Left lung (tissue), 10 donors: ENCODE data around the gene SPTSSA. TPM values are rescaled to one million over a fixed set of nuclear protein-coding genes. Genes with fewer than 3 reads are reported as not detected.
"Not testable (repeated sequence)": the region's sequence is repeated elsewhere in the genome, so short reads cannot be mapped to it uniquely, and the experiment has no call there.

Source experiments
- ATAC-seq: fragments of 200-7000 bp; cut with Tn5 transposase; one replicate; pipeline ENCODE4 v1.9.1; 2020; ENCODE audit warnings: moderate library complexity
- DNase-seq, 4 donors: peaks; one replicate each; pipeline ENCODE4 v3.0.0-alpha.2; 2013 to 2020
- H3K27ac ChIP-seq, 2 donors: fragments of 200-600 bp; sonication (generic) in 1 of 2; one replicate each; pipeline versions ENCODE4 v1.5.0 to v1.8.0; 2020 to 2021
- H3K27me3 ChIP-seq, 2 donors: fragments of 200-600 bp; sonication (generic) in 1 of 2; one replicate each; pipeline versions ENCODE4 v1.5.0 to v1.8.0; 2020 to 2021
- H3K36me3 ChIP-seq, 2 donors: fragments of 200-600 bp; sonication (generic) in 1 of 2; one replicate each; pipeline versions ENCODE4 v1.5.0 to v1.8.0; 2020 to 2021
- H3K4me1 ChIP-seq, 2 donors: fragments of 200-600 bp; one replicate each; pipeline ENCODE4 v1.8.0; 2021
- H3K4me3 ChIP-seq, 2 donors: fragments of 200-600 bp; sonication (generic) in 1 of 2; one replicate each; pipeline versions ENCODE4 v1.5.0 to v1.8.0; 2020 to 2021; ENCODE audit warnings: mild to moderate bottlenecking in 1 of 2
- H3K9me3 ChIP-seq, 2 donors: fragments of 200-600 bp; sonication (generic) in 1 of 2; one replicate each; pipeline versions ENCODE4 v1.5.0 to v1.8.0; 2020 to 2021
- CTCF ChIP-seq, 2 donors: fragments of 200-600 bp; sonication (generic) in 1 of 2; IDR thresholded peaks; one replicate each; pipeline versions ENCODE4 v1.5.0 to v1.8.0; 2021; ENCODE audit warnings: antibody characterized with exemption in 2 of 2
- intact Hi-C, 2 donors: fragments of 100-400 bp; cut with DNase I; formaldehyde crosslinking; loops; one replicate each; pipeline versions ENCODE4 v1.11.2 to v1.14.2; 2022
- polyA plus RNA-seq, 6 donors: library from polyadenylated mRNA; unstranded; fragments of 120-200 nt; gene quantifications; one replicate each; pipeline ENCODE4 v1.2.1, GENCODE V29; 2013; ENCODE audit not compliant: insufficient read length in 6 of 6
- total RNA-seq, 2 donors: library from RNA; stranded (reverse); fragmentation: NEBNext Ultra II Directional; extraction: Animal tissue kit (Norgen Biotek cat#: 25700); gene quantifications; one replicate each; pipeline ENCODE4 v1.2.1, GENCODE V29; 2021
- donor health status: DM: no; HTN: yes; CAD: no.
- donor health status: DM: no; HTN: no; CAD: no.

Gene SPTSSA
- total and polyA plus RNA-seq, 8 donors = 27.5 to 47.5 (median 30.4) TPM

DNA sequence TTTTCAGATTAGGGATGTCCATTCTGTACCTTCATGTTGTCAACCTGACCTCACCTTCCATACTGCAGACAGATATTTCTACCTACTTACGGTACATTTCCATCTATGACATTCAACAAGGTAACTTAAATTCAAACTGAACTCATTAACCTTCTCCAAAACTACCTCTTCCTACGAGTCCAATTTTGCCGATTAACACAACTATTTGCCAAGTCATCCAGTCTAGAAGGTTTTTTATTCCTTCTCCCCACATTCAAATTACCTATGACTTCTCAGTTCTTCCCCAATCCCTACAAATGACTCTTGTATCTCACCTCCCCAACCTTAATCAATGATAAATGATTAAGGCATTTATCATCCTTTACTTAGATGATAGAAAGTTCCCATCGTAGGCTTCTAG is 23.6 kb downstream of the SPTSSA start:
- Histone ChIP-seq H3K36me3 (peaks cover 0 to 10% of the 10 kb centered on the region in 2 donors), H3K4me1 (peaks cover 5 to 14% of the 10 kb centered on the region in 2 donors), H3K9me3 (no peaks in the 10 kb centered on the region), H3K27me3 (no peaks in the 10 kb centered on the region), H3K27ac (no peak overlapping the region), H3K4me3 (no peak overlapping the region)
- no peak for TF ChIP-seq CTCF (IDR thresholded peaks at IDR 0.05)
- no peak for ATAC-seq
- intact Hi-C loops = no loop called here
- DNase-seq = no peak

GRCh38 chr14:34437729-34438080 is 24.3 kb downstream of the SPTSSA start:
- Histone ChIP-seq H3K4me3 (no peak overlapping the region), H3K27me3 (no peaks in the 10 kb centered on the region), H3K9me3 (no peaks in the 10 kb centered on the region), H3K4me1 (peaks cover 5 to 14% of the 10 kb centered on the region in 2 donors), H3K36me3 (peaks cover 0 to 11% of the 10 kb centered on the region in 2 donors), H3K27ac (no peak overlapping the region)
- no peak for ATAC-seq
- intact Hi-C loops = no loop called here
- DNase-seq = no peak
- TF ChIP-seq CTCF (IDR thresholded peaks at IDR 0.05) = no peak

DNA sequence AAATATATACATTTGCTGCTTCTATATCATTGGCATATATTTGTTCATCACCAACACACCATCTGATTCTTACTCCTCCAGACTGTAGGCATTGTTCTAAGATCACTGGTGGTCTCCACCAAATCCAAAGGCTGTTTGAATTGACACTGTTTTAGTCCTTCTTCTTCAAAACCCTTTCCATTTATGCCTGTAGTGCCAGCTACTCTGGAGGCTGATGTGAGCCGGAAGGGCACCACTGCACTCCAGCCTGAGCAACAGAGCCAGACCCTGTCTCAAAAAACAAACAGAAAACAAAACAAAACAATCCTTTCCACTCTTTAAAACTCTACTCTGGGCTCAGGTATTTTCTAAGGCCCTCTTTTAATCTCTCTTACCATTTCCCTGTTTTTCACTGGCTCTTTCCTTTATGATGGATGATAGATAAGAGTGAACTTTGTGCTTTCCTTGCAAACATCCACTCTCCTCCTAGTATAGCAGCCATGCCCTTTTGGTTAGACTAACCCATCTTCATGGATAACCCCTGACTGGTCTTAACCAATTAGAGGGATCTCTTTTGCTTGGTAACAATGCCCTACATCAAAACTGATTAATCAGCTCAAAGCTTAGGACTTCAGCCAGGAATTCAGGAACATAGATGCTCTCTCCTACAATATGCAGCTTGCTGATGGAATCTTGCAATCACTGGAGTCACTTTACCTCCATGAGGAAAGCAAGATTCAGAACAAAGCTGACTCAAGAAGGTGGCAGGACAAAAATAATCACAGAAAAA is 24.9 kb downstream of the SPTSSA start:
- Histone ChIP-seq H3K36me3 (peaks cover 0 to 11% of the 10 kb centered on the region in 2 donors), H3K27ac (no peak overlapping the region), H3K4me1 (peaks cover 5 to 14% of the 10 kb centered on the region in 2 donors), H3K27me3 (no peaks in the 10 kb centered on the region), H3K4me3 (no peak overlapping the region), H3K9me3 (no peaks in the 10 kb centered on the region)
- DNase-seq (no peak), ATAC-seq (no peak)
- intact Hi-C loops = no loop called here
- TF ChIP-seq CTCF (IDR thresholded peaks at IDR 0.05) = no peak

GRCh38 chr14:34436118-34436905 is 25.7 kb downstream of the SPTSSA start:
- Histone ChIP-seq H3K36me3 (peaks cover 0 to 11% of the 10 kb centered on the region in 2 donors), H3K4me3 (no peak overlapping the region), H3K27me3 (no peaks in the 10 kb centered on the region), H3K4me1 (peaks cover 0 to 14% of the 10 kb centered on the region in 2 donors), H3K27ac (no peak overlapping the region), H3K9me3 (no peaks in the 10 kb centered on the region)
- ATAC-seq (no peak), DNase-seq (no peak)
- TF ChIP-seq CTCF (IDR thresholded peaks at IDR 0.05) = no peak
- intact Hi-C loops = no loop called here

DNA sequence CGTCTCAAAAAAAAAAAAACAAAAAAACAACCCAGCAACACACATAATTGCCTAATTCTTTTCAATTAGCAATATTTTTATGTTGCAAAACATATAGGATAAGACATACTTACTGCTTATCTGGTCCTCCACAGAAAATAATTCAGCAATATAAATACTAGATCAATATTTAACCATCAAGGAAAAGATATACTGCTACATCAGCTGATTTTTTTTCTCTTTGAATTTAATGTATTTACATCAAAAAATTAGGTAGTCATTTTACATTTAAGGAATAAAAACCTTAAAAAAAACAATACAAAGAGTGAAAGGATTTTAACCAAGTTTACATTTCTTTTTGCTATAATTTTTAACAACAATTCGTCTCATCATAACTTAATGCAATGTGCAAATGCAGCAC is 28.1 kb downstream of the SPTSSA start:
- TF ChIP-seq CTCF (IDR thresholded peaks at IDR 0.05) = no peak
- Histone ChIP-seq H3K36me3 (peaks cover 0 to 11% of the 10 kb centered on the region in 2 donors), H3K9me3 (no peaks in the 10 kb centered on the region), H3K27me3 (no peaks in the 10 kb centered on the region), H3K4me3 (no peak overlapping the region), H3K4me1 (peaks cover 0 to 14% of the 10 kb centered on the region in 2 donors), H3K27ac (no peak overlapping the region)
- ATAC-seq (no peak), DNase-seq (no peak)
- intact Hi-C loops = no loop called here

DNA sequence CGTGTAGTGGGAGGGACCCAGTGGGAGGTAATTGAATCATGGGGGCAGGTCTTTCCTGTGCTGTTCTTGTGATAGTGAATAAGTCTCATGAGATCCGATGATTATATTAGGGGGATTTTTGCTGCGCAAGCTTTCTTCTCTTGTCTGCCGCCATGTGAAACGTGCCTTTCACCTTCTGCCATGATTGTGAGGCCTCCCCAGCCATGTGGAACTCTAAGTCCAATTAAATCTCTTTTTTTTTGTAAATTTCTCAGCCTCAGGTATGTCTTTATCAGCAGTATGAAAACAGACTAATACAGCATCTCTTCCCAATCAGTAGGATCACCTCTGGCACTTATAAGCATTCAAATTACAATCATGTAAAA is 34.0 kb downstream of the SPTSSA start:
- intact Hi-C loops, H3K4me1 ChIP-seq, DNase-seq, H3K4me3 ChIP-seq, H3K36me3 ChIP-seq, ATAC-seq, H3K9me3 ChIP-seq, H3K27me3 ChIP-seq, H3K27ac ChIP-seq: not testable (repeated sequence)
